ENCODE data around the gene EYS. TPM values are rescaled to one million over a fixed set of nuclear protein-coding genes. Genes with fewer than 3 reads are reported as not detected.

The EYS gene
- total and polyA plus RNA-seq, 2 of the 8 experiments (the other 6 are each of a cell fraction or from before 2014, with no cell fraction given): 0.05 to 0.13 TPM

DNA sequence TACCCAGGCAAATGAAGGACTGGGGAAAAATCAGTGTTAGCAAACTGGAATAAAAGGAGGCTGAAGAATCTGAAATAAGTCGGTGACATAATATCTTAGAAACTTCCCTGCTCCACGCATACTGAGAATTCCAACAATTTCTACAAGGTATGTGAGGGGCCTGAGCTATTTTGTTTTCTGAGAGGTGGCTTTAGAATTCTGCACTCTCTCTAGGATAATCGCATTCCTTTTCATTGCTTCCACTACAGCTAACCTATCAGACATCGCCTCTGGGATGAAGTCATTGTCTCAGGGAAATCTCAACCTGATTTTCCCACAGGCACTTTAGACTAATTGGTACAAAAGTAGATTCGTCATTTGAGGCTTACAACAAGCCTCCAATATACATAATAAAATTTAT is 1330.6 kb downstream of the EYS start (continued):
- TF ChIP-seq PHF8 (conservative IDR thresholded peaks at IDR 0.05; ENCODE audit: low read depth, low read length) (no peak), EZH2 (IDR thresholded peaks at IDR 0.05; ENCODE audit: low read depth, low read length, severe bottlenecking) (no peak), ASH2L (IDR thresholded peaks at IDR 0.05; ENCODE audit: low read length) (no peak), SUZ12 (IDR thresholded peaks at IDR 0.05; ENCODE audit: low read length) (no peak), FOSL1 (IDR thresholded peaks at IDR 0.05; ENCODE audit: insufficient read depth, low read depth, low read length) (no peak), CBX5 (IDR thresholded peaks at IDR 0.05; ENCODE audit: low read depth, low read length) (no peak), SP1 (IDR thresholded peaks at IDR 0.05; ENCODE audit: low read depth, low read length) (0 out of 2 replicates have a peak, but pooled peaks have one; percentile 38), BRCA1 (IDR thresholded peaks at IDR 0.05; ENCODE audit: low read depth, low read length) (no peak), KDM5A (IDR thresholded peaks at IDR 0.05; ENCODE audit: low read length) (no peak)
- TF ChIP-seq, protein P1, sequence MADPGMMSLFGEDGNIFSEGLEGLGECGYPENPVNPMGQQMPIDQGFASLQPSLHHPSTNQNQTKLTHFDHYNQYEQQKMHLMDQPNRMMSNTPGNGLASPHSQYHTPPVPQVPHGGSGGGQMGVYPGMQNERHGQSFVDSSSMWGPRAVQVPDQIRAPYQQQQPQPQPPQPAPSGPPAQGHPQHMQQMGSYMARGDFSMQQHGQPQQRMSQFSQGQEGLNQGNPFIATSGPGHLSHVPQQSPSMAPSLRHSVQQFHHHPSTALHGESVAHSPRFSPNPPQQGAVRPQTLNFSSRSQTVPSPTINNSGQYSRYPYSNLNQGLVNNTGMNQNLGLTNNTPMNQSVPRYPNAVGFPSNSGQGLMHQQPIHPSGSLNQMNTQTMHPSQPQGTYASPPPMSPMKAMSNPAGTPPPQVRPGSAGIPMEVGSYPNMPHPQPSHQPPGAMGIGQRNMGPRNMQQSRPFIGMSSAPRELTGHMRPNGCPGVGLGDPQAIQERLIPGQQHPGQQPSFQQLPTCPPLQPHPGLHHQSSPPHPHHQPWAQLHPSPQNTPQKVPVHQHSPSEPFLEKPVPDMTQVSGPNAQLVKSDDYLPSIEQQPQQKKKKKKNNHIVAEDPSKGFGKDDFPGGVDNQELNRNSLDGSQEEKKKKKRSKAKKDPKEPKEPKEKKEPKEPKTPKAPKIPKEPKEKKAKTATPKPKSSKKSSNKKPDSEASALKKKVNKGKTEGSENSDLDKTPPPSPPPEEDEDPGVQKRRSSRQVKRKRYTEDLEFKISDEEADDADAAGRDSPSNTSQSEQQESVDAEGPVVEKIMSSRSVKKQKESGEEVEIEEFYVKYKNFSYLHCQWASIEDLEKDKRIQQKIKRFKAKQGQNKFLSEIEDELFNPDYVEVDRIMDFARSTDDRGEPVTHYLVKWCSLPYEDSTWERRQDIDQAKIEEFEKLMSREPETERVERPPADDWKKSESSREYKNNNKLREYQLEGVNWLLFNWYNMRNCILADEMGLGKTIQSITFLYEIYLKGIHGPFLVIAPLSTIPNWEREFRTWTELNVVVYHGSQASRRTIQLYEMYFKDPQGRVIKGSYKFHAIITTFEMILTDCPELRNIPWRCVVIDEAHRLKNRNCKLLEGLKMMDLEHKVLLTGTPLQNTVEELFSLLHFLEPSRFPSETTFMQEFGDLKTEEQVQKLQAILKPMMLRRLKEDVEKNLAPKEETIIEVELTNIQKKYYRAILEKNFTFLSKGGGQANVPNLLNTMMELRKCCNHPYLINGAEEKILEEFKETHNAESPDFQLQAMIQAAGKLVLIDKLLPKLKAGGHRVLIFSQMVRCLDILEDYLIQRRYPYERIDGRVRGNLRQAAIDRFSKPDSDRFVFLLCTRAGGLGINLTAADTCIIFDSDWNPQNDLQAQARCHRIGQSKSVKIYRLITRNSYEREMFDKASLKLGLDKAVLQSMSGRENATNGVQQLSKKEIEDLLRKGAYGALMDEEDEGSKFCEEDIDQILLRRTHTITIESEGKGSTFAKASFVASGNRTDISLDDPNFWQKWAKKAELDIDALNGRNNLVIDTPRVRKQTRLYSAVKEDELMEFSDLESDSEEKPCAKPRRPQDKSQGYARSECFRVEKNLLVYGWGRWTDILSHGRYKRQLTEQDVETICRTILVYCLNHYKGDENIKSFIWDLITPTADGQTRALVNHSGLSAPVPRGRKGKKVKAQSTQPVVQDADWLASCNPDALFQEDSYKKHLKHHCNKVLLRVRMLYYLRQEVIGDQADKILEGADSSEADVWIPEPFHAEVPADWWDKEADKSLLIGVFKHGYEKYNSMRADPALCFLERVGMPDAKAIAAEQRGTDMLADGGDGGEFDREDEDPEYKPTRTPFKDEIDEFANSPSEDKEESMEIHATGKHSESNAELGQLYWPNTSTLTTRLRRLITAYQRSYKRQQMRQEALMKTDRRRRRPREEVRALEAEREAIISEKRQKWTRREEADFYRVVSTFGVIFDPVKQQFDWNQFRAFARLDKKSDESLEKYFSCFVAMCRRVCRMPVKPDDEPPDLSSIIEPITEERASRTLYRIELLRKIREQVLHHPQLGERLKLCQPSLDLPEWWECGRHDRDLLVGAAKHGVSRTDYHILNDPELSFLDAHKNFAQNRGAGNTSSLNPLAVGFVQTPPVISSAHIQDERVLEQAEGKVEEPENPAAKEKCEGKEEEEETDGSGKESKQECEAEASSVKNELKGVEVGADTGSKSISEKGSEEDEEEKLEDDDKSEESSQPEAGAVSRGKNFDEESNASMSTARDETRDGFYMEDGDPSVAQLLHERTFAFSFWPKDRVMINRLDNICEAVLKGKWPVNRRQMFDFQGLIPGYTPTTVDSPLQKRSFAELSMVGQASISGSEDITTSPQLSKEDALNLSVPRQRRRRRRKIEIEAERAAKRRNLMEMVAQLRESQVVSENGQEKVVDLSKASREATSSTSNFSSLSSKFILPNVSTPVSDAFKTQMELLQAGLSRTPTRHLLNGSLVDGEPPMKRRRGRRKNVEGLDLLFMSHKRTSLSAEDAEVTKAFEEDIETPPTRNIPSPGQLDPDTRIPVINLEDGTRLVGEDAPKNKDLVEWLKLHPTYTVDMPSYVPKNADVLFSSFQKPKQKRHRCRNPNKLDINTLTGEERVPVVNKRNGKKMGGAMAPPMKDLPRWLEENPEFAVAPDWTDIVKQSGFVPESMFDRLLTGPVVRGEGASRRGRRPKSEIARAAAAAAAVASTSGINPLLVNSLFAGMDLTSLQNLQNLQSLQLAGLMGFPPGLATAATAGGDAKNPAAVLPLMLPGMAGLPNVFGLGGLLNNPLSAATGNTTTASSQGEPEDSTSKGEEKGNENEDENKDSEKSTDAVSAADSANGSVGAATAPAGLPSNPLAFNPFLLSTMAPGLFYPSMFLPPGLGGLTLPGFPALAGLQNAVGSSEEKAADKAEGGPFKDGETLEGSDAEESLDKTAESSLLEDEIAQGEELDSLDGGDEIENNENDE (IDR thresholded peaks at IDR 0.05; ENCODE audit: insufficient replicate concordance, low read length): no peak

Data from H1 (cell line).